Measurements from ENCODE around the gene PIP4K2A.

DNA sequence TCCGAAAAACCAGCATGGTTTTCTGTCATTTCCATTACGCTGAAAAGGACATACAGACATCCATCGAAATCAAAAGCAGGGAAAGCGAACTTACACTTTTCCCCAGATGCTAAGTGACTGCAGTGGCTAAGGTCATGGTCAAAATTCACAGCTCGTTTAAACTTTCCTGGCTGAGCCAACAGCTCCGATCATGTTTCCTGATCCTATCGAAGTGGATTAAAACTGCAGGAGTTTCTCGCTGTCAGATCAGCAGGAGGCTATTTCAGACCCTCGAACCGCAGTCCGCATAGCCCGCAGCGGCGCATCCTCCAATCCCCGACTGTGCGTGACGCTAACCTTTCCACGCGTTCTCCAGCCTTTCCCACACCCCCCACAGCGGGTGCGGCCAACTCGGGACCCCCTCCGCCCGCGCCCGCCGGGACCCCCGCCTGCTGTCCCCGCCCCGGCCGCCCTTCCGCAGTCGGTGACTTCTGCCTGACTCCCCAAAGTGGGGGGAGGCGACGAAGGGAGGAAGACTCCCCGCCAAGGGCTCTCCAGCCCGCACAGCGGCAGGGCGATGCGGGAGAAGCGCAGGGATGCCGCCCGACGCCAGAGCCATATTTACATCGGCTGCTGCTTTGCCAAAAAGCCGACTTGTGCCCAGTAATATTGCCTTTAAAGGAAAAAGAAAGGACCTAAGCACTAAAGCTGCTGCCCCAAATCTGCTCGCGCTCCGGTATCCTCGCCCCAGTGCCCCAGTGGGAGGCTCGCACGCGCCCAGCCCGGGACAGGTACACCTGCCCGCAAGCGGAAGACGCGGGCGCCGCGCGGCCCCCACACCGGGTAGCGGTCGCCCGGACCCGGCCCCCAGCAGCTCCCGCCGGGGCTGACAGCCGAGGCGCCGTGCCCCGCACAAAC is 1.2 kb downstream of the PIP4K2A start:
- TF ChIP-seq, protein P1, sequence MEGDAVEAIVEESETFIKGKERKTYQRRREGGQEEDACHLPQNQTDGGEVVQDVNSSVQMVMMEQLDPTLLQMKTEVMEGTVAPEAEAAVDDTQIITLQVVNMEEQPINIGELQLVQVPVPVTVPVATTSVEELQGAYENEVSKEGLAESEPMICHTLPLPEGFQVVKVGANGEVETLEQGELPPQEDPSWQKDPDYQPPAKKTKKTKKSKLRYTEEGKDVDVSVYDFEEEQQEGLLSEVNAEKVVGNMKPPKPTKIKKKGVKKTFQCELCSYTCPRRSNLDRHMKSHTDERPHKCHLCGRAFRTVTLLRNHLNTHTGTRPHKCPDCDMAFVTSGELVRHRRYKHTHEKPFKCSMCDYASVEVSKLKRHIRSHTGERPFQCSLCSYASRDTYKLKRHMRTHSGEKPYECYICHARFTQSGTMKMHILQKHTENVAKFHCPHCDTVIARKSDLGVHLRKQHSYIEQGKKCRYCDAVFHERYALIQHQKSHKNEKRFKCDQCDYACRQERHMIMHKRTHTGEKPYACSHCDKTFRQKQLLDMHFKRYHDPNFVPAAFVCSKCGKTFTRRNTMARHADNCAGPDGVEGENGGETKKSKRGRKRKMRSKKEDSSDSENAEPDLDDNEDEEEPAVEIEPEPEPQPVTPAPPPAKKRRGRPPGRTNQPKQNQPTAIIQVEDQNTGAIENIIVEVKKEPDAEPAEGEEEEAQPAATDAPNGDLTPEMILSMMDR (IDR thresholded peaks at IDR 0.05; ENCODE audit: extremely low read depth in 1 of 2, insufficient read depth in 1 of 2, low read depth in 1 of 2, low read length in 2 of 2) = no peak
- TF ChIP-seq POLR2AphosphoS5 (IDR thresholded peaks at IDR 0.05; ENCODE audit: insufficient read depth, low read depth, low read length) (no peak), MYC (IDR thresholded peaks at IDR 0.05; ENCODE audit: low read depth, low read length) (no peak), FOS (IDR thresholded peaks at IDR 0.05; ENCODE audit: borderline replicate concordance, insufficient read depth, low read length) (no peak), POLR2A (IDR thresholded peaks at IDR 0.05; ENCODE audit: low read depth, low read length) (no peak), EZH2 (IDR thresholded peaks at IDR 0.05; ENCODE audit: borderline replicate concordance, low read depth, low read length, severe bottlenecking) (no peak)
